Measurements from ENCODE around the gene CAND2.

CAND2 gene

GRCh38 chr3:12799525-12800440 is 3.3 kb downstream of the CAND2 start:
- Histone ChIP-seq H3K36me3 (ENCODE audit: low read depth) (no peaks in the 10 kb centered on the region), H3K27ac (ENCODE audit: poor library complexity, severe bottlenecking) (no peak overlapping the region), H3K9me3 (ENCODE audit: severe bottlenecking) (no peaks in the 10 kb centered on the region), H3K27me3 (ENCODE audit: insufficient read depth, poor library complexity, severe bottlenecking) (no peaks in the 10 kb centered on the region), H3K4me3 (ENCODE audit: severe bottlenecking) (no peak overlapping the region), H3K4me1 (ENCODE audit: insufficient read depth, poor library complexity, severe bottlenecking) (no peaks in the 10 kb centered on the region)
- ATAC-seq (ENCODE audit: low read depth): no peak
- no peak for TF ChIP-seq CTCF (IDR thresholded peaks at IDR 0.05; ENCODE audit: poor library complexity, severe bottlenecking)
- DNase-seq (ENCODE audit: low spot score): no peak

GRCh38 chr3:12803371-12803770 is 6.9 kb downstream of the CAND2 start:
- no peak for DNase-seq (ENCODE audit: low spot score)
- no peaks in the 10 kb centered on the region for H3K4me1 ChIP-seq (ENCODE audit: insufficient read depth, poor library complexity, severe bottlenecking)
- H3K4me3 ChIP-seq (ENCODE audit: severe bottlenecking): no peak overlapping the region
- TF ChIP-seq CTCF (IDR thresholded peaks at IDR 0.05; ENCODE audit: poor library complexity, severe bottlenecking): no peak
- H3K27me3 ChIP-seq (ENCODE audit: insufficient read depth, poor library complexity, severe bottlenecking): no peaks in the 10 kb centered on the region
- ATAC-seq (ENCODE audit: low read depth): no peak
- H3K36me3 ChIP-seq (ENCODE audit: low read depth): no peaks in the 10 kb centered on the region
- no peaks in the 10 kb centered on the region for H3K9me3 ChIP-seq (ENCODE audit: severe bottlenecking)
- H3K27ac ChIP-seq (ENCODE audit: poor library complexity, severe bottlenecking): no peak overlapping the region

GRCh38 chr3:12807066-12807465 is 10.6 kb downstream of the CAND2 start:
- H3K36me3 ChIP-seq (ENCODE audit: low read depth): no peaks in the 10 kb centered on the region
- no peak for DNase-seq (ENCODE audit: low spot score)
- H3K4me3 ChIP-seq (ENCODE audit: severe bottlenecking): no peak overlapping the region
- TF ChIP-seq CTCF (IDR thresholded peaks at IDR 0.05; ENCODE audit: poor library complexity, severe bottlenecking): no peak
- no peak overlapping the region for H3K27ac ChIP-seq (ENCODE audit: poor library complexity, severe bottlenecking)
- H3K9me3 ChIP-seq (ENCODE audit: severe bottlenecking): no peaks in the 10 kb centered on the region
- no peaks in the 10 kb centered on the region for H3K27me3 ChIP-seq (ENCODE audit: insufficient read depth, poor library complexity, severe bottlenecking)
- no peak for ATAC-seq (ENCODE audit: low read depth)
- no peaks in the 10 kb centered on the region for H3K4me1 ChIP-seq (ENCODE audit: insufficient read depth, poor library complexity, severe bottlenecking)

GRCh38 chr3:12807601-12808359 is 11.3 kb downstream of the CAND2 start:
- Histone ChIP-seq H3K27ac (ENCODE audit: poor library complexity, severe bottlenecking) (no peak overlapping the region), H3K4me1 (ENCODE audit: insufficient read depth, poor library complexity, severe bottlenecking) (no peaks in the 10 kb centered on the region), H3K9me3 (ENCODE audit: severe bottlenecking) (no peaks in the 10 kb centered on the region), H3K36me3 (ENCODE audit: low read depth) (no peaks in the 10 kb centered on the region), H3K27me3 (ENCODE audit: insufficient read depth, poor library complexity, severe bottlenecking) (no peaks in the 10 kb centered on the region), H3K4me3 (ENCODE audit: severe bottlenecking) (no peak overlapping the region)
- ATAC-seq (ENCODE audit: low read depth): no peak
- no peak for TF ChIP-seq CTCF (IDR thresholded peaks at IDR 0.05; ENCODE audit: poor library complexity, severe bottlenecking)
- no peak for DNase-seq (ENCODE audit: low spot score)

All from RWPE2 (cell line).